GM12874 (cell line): Measurements from ENCODE around the gene HINT2.

ENCODE experiments used
- TF ChIP-seq, protein P1 (sequence below): IDR thresholded peaks from 2 replicates; pipeline ENCODE4 v1.5.1; 2011; ENCODE audit warnings: low read depth, mild to moderate bottlenecking, control low read depth, low read length, moderate library complexity; ENCODE audit not compliant: insufficient read depth

HINT2 gene

DNA sequence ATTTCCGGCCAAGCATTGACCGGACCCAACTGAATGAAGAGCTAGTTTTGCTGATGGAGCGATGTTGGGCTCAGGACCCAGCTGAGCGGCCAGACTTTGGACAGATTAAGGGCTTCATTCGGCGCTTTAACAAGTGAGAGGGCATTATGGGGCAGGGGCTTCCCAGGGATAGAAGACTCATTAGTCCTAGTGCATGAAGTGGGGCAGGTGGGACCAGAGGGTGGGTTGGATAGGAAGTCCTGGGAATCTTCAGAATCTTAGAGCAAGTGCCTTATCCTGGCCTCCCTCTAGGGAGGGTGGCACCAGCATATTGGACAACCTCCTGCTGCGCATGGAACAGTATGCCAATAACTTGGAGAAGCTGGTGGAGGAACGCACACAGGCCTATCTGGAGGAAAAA is 8.7 kb downstream of the HINT2 start:
- TF ChIP-seq, protein P1, sequence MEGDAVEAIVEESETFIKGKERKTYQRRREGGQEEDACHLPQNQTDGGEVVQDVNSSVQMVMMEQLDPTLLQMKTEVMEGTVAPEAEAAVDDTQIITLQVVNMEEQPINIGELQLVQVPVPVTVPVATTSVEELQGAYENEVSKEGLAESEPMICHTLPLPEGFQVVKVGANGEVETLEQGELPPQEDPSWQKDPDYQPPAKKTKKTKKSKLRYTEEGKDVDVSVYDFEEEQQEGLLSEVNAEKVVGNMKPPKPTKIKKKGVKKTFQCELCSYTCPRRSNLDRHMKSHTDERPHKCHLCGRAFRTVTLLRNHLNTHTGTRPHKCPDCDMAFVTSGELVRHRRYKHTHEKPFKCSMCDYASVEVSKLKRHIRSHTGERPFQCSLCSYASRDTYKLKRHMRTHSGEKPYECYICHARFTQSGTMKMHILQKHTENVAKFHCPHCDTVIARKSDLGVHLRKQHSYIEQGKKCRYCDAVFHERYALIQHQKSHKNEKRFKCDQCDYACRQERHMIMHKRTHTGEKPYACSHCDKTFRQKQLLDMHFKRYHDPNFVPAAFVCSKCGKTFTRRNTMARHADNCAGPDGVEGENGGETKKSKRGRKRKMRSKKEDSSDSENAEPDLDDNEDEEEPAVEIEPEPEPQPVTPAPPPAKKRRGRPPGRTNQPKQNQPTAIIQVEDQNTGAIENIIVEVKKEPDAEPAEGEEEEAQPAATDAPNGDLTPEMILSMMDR: no peak

DNA sequence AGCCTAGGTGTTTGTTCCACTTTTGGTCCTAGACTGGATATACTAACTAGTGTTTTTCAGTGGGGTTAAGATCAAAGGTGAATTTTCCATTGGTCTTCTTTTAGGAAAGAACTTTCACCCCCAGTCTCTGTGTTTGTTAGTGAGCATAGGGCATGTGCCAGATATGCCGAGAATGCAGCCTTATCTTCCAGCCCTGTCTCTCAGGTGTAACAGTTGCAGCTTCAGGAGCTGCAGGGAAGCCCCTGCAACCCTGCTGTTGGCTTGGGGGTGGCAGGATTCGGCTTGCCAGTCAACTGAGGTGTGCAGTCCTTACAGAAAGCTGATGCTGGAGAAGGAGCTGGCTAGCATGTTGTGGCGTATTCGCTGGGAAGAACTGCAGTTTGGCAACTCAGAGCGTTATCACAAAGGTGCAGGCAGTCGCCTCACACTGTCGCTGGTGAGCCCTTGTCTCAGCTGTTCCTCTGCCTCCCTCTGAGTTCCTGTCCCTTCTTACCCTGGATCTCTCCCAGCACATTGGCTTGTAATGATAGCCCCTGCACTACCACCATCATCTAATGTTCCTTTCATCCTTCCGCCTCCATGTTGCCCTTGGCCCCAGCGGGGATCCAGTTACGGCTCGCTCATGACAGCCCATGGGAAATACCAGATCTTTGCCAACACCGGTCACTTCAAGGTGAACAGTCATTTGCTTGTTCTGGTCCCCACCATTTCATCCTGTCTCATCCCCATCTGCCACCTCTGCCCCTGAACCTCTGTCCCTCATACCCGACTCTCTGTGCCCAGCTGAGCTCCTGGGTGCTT is 13.3 kb downstream of the HINT2 start:
- TF ChIP-seq, protein P1: no peak

DNA sequence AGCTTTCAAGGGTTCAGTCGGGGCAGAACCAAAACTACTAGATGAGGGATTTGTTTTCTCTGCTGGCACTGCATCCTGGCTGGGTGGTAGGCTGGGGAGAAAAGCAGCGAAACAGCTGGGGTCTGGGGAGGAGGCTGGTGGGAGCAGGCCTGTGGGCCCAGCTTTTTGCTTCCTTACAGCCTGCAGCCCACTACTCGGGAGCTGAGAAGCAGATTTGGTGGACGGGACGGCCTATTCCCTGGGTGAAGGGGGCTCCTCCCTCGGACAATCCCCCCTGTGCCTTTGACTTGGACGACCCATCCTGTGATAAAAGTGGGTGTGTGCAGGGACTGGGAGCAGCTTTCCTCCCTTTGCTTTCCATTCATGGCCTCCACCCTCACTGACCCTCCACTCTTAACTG is 14.3 kb downstream of the HINT2 start:
- TF ChIP-seq, protein P1: no peak

DNA sequence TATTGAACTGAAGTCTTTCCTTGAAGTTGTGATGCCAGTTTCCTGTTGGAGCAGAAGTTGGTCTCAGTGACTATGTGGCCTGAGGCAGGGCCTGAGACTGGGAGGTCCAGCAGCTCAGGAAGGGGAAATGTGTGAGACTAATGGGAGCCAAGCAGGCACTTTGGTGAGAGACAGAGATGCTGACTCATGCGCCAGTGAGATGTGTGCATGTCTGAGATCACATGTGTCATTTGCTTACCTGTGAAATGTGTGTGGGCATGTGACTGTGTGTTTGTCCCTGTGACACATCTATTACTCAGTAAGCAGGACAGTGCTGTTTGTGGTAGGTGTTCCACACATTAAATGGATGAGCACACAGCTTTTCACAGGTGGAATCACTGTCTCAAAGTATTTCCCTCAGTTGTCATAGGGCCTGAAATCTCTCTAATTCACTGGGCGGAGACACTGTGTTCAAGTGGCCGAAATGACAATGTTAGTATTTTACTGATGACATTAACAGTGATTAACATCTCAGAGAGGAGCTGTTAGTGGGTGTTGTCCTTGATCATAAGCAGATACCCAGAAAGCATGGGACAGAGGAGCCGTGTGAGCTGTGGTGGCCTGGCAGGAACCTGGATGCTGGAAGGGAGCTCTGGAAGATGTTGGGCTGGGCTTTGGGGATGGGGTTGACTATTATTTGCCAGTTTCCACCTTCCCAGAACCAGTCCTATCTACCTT is 16.0 kb downstream of the HINT2 start:
- TF ChIP-seq, protein P1: no peak

DNA sequence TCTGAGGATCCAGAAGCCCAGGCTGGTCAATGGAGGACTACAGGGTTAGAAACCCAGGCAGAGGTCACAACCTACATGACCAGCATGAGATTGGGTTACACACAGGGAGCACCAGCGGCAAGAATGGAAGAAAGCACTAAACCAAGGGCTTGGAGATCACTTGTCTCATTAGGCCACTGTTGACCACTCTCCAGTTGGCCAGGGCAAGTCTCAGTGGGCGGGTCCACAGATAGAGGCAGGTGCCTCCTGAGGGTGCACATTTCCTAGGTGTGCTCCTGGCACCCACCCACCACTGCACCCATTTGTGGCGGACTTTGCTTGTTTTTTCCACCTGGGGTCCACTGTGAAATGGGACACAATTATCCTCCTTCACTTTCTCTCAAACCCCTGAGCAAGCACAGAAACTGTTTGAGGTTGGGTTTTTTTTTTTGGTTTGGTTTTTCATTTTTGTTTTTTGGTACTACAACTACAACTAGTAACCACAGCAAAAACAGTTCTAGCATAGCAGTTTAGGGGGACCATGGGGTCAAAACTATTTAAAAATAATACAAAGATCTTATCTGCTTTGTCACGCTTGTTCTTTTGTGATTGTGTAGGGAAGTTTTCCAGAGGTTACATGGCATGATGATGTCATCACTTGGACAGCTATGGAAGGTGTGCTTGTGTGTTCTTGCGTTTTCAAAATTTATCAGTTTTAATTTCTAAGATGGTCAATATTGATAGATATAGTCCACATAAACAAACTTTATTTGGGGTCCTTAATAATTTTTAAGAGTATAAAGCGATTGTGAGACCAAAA is 17.3 kb downstream of the HINT2 start:
- TF ChIP-seq, protein P1: no peak

DNA sequence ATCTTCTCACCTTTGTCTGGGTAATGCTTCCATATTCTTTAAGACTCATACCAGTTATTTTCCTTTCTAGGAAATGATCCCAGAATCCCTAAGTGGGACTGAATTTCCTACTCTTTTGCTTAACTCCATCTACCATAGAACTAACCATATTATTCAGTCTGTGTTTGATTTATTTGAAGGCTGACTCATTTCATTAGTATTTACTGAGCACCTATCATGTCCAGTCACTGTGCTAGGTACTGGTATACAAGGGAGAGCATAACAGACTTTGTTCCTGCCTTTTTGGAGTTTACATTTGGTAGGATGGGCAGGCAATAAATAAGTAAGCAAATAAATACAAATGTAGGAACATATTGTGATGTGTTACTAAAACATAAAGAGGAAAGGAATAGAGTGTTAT is 19.1 kb downstream of the HINT2 start:
- TF ChIP-seq, protein P1: no peak

DNA sequence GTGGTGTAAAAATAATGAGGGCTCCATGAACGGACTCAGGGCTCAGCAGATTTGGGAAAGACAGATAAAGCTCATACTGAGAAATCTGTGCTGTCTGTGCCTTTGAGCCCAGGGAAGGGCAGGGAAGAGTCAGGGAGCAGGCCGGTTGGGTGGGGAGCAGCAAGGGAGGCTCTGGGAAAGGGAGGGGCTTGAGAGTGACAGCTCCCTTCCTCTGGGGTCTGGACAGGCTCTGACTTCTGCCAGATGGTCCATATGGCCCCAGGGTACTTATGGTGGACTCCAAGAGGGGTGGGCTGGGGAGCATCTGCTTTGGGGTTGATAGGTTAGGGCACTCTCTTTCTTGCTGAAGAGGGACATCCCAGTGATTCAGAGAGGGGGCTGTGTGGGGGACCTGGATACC is 21.4 kb downstream of the HINT2 start:
- TF ChIP-seq, protein P1: no peak
